Activated naive CD8-positive, alpha-beta T cell treated with anti-CD3 and anti-CD28 coated beads, Interleukin-2, amount 50 U/mL, for 24 hours (primary cell): ENCODE results near the gene VWA7.
A peak's percentile ranks its signal among the peaks of the same experiment; 100 is the strongest.

Experiments
- ATAC-seq: fragments of 150-1000 bp; cut with Tn5 transposase; one replicate; pipeline ENCODE4 v1.10.0; 2021
- DNase-seq: peaks from one replicate; pipeline ENCODE4 v3.0.0; 2021
- H3K27ac Mint-ChIP-seq: one replicate; pipeline ENCODE4 v1.8.0; 2021; ENCODE audit warnings: mild to moderate bottlenecking, mixed read lengths
- H3K27me3 Mint-ChIP-seq: one replicate; pipeline ENCODE4 v1.8.0; 2021; ENCODE audit warnings: mixed read lengths
- H3K36me3 Mint-ChIP-seq: one replicate; pipeline ENCODE4 v1.8.0; 2021; ENCODE audit warnings: low read depth, mixed read lengths
- H3K4me1 Mint-ChIP-seq: one replicate; pipeline ENCODE4 v1.8.0; 2021; ENCODE audit warnings: mixed read lengths
- H3K4me3 Mint-ChIP-seq: one replicate; pipeline ENCODE4 v1.8.0; 2021; ENCODE audit warnings: mild to moderate bottlenecking, moderate library complexity, mixed read lengths
- H3K9me3 Mint-ChIP-seq: one replicate; pipeline ENCODE4 v1.8.0; 2021; ENCODE audit warnings: mixed read lengths

VWA7 gene

DNA sequence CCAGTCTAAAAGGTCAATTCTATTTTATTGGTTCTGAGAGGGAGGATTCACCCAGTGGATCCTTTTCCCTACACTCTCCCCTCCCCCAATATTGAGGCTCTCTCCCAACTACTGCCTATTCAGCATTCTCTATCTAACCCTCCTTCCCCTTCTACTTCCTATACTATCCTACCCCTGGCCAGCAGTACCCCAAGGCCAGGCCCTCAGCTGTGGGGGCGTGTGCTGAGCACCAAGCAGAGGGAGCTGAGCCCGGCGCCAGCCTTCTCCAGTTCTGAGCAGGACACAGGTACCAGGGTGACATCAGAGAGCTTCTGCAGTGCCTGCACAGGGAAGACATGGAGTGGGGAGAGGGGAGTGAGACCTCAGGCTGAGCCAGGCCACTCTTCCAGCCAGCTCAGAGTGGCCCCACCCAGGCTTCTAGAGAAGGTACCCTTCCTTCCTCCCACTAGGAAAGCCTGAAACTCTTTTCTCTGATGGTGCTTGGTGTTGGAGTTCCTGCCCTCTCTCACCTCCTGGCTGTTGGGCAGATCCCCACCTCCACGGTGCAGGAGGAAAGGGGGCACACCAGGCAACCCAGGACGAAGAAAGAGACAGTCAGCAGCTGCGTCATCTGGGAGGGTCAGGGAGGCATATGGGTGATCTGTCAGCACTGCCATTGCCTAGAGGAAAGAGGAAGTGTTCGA is 50.0 kb downstream of the VWA7 start:
- peaks cover 61% of the 10 kb centered on the region for H3K4me1 Mint-ChIP-seq
- H3K27me3 Mint-ChIP-seq, result no peaks in the 10 kb centered on the region
- ATAC-seq (peak; percentile 53), DNase-seq (peak; percentile 42)
- H3K27ac Mint-ChIP-seq, result peak overlapping the region; percentile 64
- peaks cover 23% of the 10 kb centered on the region for H3K36me3 Mint-ChIP-seq
- H3K4me3 Mint-ChIP-seq, result peak overlapping the region; percentile 32
- no peaks in the 10 kb centered on the region for H3K9me3 Mint-ChIP-seq

DNA sequence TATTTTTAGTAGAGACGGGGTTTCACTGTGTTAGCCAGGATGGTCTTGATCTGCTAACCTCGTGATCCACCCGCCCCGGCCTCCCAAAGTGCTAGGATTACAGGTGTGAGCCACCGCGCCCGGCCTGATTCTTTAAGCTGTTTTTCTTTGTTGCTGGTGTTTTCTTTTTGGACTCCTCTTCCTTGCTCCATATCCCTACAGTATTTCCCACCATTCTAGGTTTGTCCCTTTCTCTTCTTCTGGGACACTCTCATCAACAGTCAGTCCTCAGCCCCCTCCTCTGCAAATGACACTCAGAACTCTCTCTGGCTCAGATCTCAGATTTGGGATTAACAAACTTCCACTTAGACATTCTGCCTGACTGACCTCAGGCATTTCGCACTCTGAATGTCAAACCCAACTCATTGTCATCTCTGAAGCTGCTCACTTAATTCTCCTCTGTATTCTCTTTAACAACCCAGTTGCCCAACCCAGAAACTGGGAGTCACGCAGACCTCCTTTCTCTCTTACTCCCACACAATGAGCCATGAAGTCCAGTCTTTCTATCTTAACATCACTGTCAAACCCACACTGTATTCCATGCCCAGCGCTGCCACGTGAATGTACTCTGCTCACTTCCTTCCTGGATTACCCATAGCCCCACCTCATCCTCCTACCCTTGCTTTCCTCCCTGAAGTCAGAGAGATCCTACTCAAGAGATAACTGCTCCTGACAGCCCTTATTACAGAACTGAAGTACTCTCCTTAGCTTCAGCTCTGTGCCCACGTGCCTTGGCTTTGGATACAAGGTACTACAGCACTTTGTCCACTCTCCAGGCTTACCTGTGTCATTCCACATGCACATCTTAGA is 51.4 kb downstream of the VWA7 start:
- Mint-ChIP-seq H3K27me3 (no peaks in the 10 kb centered on the region), H3K27ac (peak overlapping the region; percentile 24), H3K36me3 (peaks cover 14% of the 10 kb centered on the region), H3K9me3 (no peaks in the 10 kb centered on the region), H3K4me1 (peaks cover 55% of the 10 kb centered on the region), H3K4me3 (no peak overlapping the region)
- ATAC-seq, result no peak
- DNase-seq, result no peak

DNA sequence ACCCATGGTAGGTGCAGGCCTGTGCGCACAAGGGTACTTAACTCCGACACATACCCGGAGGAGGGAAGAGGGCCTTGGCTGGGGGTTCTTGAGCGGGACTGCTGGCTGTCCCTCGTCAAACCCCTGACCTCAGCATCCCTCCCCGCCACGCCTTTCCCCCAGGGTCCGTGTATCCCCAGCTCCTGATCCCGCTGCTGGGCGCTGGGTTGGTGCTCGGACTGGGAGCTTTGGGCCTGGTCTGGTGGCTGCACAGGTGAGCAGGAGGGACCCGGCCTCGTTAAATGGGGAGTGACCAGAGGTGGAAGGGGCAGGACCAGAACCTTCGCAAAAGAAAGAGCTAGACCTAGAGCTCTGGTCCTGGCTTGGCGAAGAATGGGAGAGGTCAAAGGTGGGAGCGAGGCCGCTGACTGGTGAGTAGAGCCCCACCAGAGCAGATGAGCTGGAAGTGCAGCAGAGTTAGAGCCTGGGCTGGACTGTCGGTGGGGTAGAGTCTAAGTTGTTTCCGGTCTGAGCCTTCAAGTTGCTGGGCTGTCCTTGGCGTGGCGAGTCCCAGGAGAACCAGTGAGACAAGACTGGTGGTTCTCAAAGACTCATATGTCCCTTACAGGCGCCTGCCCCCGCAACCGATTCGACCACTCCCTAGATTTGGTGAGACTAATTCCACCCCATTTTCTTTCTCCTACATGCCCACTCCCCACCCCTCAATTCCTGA is 53.0 kb downstream of the VWA7 start:
- ATAC-seq, result no peak
- H3K4me1 Mint-ChIP-seq, result peaks cover 42% of the 10 kb centered on the region

DNA sequence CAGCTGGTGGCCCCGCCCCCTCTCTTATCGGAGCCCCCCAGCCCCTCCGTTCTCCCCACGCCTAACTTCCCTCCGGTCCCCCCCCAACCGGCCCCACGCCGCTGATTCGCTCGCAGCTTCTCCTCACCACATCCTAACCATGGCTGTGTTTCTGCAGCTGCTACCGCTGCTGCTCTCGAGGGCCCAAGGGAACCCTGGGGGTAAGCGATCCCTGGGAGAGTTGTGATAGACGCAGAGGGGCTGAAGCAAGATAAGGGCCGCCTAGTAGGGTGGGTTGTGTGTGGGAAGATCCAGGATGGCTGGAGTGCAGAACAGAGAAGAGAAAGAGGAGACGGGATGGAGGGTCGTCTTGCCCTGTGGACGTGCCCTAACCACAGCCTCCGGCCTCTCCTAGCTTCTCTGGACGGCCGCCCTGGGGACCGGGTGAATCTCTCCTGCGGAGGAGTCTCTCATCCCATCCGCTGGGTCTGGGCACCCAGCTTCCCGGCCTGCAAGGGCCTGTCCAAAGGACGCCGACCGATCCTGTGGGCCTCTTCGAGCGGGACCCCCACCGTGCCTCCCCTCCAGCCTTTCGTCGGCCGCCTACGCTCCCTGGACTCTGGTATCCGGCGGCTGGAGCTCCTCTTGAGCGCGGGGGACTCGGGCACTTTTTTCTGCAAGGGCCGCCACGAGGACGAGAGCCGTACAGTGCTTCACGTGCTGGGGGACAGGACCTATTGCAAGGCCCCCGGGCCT is 53.7 kb downstream of the VWA7 start, which contains the start of gene MPIG6B:
TSS of gene MPIG6B (plus strand) at position 129 of the 735 bp plus-strand sequence. CDS start at position 140, 11 bp downstream.
- Mint-ChIP-seq H3K27me3 (no peaks in the 10 kb centered on the region), H3K36me3 (peaks cover 9% of the 10 kb centered on the region), H3K4me3 (no peak within 1 kb of the TSS), H3K9me3 (no peaks in the 10 kb centered on the region), H3K27ac (no peak within 1 kb of the TSS), H3K4me1 (peaks cover 36% of the 10 kb centered on the region)
- ATAC-seq (no peak), DNase-seq (no peak)

More for the DNA sequence above, 53.0 kb downstream of the VWA7 start:
- Mint-ChIP-seq H3K36me3 (peaks cover 9% of the 10 kb centered on the region), H3K27me3 (no peaks in the 10 kb centered on the region), H3K4me3 (no peak overlapping the region), H3K9me3 (no peaks in the 10 kb centered on the region), H3K27ac (no peak overlapping the region)
- no peak for DNase-seq

DNA sequence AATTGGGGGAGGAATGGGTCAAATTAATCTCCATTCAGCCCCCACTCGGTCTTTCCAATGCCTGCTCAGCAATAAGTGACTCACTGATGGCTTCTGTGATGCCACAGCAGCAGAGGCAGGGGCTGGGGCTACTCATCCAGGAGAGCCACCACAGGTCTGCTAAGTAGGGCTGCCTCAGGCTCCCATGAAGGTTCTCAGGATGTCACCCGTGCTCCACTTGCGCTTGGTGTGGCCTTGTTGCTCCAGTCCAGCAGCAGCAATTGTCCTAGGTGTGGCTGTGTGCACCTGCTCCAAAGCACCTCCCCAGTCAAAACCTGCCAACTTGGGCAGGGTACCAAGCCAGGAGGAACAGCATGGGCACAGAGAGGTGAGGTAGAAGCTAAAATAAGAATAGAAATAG is 55.0 kb downstream of the VWA7 start:
- Mint-ChIP-seq H3K27me3 (no peaks in the 10 kb centered on the region), H3K4me3 (no peak overlapping the region), H3K27ac (no peak overlapping the region), H3K4me1 (peaks cover 24% of the 10 kb centered on the region), H3K36me3 (peaks cover 4% of the 10 kb centered on the region), H3K9me3 (no peaks in the 10 kb centered on the region)
- peak; percentile 48 for ATAC-seq
- DNase-seq, result no peak

DNA sequence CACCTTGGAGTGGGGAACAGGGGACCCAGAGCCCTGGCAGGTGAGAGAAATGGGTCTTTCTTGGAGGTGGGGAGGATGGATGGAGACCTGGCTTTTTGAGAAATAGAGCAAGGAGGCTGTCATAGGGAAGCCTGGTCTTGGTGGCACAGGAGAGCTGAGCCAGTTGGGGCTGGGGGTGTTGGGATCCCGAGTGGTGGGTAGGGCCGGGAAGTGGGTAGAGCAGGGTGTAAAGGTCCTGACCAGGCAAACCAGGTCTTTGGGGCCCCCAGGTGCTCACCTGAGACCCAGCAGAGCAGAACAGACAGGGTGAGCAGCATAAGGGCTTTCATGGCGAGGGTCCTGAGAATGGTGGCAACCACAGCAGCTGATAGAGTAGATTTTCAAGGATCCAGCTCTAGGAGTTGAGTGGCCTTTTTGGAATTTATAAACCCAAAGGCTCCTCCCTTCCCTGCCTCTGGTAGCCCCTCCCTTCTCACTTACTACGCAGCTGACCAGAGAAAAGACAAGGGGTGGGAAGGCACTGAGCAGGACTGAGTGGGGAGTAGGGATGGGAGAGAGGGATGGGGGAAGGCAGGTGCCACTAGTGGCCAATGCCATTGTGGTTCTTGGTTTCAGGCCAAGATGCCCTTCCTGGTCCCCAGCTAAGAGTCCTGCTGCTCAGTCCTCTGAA is 55.6 kb downstream of the VWA7 start, which contains the start of gene LY6G6C:
TSS of gene LY6G6C (minus strand) at position 396 of the 670 bp plus-strand sequence. CDS start at position 329, 67 bp downstream.
- peaks cover 18% of the 10 kb centered on the region for H3K4me1 Mint-ChIP-seq
- H3K36me3 Mint-ChIP-seq, result peaks cover 4% of the 10 kb centered on the region
- ATAC-seq (no peak), DNase-seq (no peak)
- H3K27ac Mint-ChIP-seq, result no peak within 1 kb of the TSS
- H3K27me3 Mint-ChIP-seq, result no peaks in the 10 kb centered on the region
- no peaks in the 10 kb centered on the region for H3K9me3 Mint-ChIP-seq
- no peak within 1 kb of the TSS for H3K4me3 Mint-ChIP-seq

DNA sequence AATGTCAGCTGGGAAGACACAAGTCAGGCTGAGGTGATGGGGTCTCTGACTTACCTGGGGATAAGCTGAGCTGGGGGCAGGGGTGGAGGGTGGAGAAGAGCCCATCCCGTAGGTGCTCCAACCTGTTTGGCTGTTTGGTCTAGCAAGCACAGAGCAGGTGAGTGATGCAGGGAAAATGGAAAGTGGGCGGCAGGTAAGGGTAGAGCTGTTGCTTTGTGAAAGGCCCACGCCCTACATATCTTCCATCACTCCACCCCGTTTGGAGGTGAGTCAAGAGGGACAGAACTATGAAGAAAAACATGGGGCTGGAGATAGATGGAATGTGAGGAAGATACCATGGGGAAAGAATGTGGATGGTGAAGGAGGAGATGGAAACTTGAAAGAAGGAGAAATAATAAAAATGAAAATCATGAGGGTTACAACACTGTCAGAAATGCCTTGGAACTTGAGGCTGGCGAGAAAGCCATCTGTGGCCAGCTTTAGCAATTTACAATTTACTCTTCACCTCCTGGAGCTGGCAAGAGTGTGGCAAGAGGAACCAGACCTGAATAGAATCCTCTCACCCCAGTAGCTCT is 56.8 kb downstream of the VWA7 start:
- ATAC-seq (no peak), DNase-seq (no peak)
- no peak overlapping the region for H3K27ac Mint-ChIP-seq
- no peaks in the 10 kb centered on the region for H3K36me3 Mint-ChIP-seq
- no peak overlapping the region for H3K4me3 Mint-ChIP-seq
- H3K27me3 Mint-ChIP-seq, result no peaks in the 10 kb centered on the region
- H3K9me3 Mint-ChIP-seq, result no peaks in the 10 kb centered on the region
- H3K4me1 Mint-ChIP-seq, result peaks cover 7% of the 10 kb centered on the region

DNA sequence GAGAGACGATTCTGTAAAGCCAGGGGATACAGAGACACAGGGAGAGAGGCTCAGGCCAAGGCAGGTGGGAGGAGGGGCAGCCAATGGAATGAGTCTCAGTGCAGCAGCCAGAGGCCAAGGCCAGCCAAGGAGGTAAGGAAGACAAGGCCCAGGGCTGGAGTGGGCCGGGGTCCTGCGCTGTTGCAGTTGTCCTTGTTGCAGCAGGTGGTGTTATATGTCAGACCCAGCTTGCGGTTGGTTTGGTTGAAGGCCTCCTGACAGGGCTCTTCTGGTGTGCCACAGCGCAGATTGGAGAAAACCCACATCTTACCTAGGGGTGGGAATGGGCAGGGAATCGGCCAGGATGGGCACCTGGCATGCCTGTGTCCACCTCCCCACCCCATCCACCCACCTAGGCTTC is 58.1 kb downstream of the VWA7 start:
- ATAC-seq, result no peak
- Mint-ChIP-seq H3K9me3 (no peaks in the 10 kb centered on the region), H3K27ac (no peak overlapping the region), H3K27me3 (no peaks in the 10 kb centered on the region), H3K36me3 (no peaks in the 10 kb centered on the region), H3K4me3 (no peak overlapping the region), H3K4me1 (peaks cover 7% of the 10 kb centered on the region)
- DNase-seq, result no peak

- Mint-ChIP-seq H3K9me3 (no peaks in the 10 kb centered on the region), H3K4me3 (no peak overlapping the region), H3K27me3 (no peaks in the 10 kb centered on the region), H3K36me3 (no peaks in the 10 kb centered on the region), H3K27ac (no peak overlapping the region), H3K4me1 (peaks cover 5% of the 10 kb centered on the region)
- DNase-seq, result no peak
- ATAC-seq, result no peak
These were observed 58.9 kb downstream of the VWA7 start for GRCh38 chr6:31718265-31718664.

DNA sequence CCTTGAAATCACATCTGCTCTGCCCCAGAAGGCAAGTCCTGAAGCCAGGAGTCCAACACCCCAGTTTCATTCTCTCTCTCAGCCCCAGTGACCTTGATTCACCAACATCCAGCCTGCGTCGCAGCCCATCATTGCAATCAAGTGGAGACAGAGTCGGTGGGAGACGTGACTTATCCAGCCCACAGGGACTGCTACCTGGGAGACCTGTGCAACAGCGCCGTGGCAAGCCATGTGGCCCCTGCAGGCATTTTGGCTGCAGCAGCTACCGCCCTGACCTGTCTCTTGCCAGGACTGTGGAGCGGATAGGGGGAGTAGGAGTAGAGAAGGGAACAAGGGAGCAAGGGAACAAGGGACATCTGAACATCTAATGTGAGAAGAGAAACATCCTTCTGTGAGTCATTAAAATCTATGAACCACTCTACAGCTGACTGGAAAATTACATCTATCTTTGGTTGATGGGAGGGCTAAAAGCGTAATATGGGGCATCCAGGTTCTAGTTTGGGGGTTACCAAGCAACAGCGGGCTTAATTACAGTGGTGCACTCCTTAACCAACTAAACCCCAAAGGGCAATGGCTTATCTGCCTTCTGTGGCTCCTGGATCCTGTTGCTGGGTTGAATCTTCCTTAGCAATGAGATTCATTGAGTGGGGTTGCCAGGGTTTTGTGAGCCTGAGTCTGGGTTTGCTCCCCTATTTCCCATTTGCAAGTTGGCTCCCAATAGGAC is 59.5 kb downstream of the VWA7 start:
- Mint-ChIP-seq H3K4me1 (peaks cover 4% of the 10 kb centered on the region), H3K9me3 (no peaks in the 10 kb centered on the region), H3K36me3 (no peaks in the 10 kb centered on the region), H3K27ac (no peak overlapping the region), H3K27me3 (no peaks in the 10 kb centered on the region), H3K4me3 (no peak overlapping the region)
- DNase-seq (no peak), ATAC-seq (no peak)
